Measurements from ENCODE around the gene GIPC1.

Gene GIPC1

GRCh38 chr19:14428882-14429416, 67.0 kb downstream of the GIPC1 start:
- Histone ChIP-seq H3K9ac (ENCODE audit: low read depth, low read length) (no peak overlapping the region), H3K4me1 (ENCODE audit: insufficient read depth, low read length) (0 out of 2 replicates have a peak, but pooled peaks cover under 1% of the 10 kb centered on the region), H3K4me3 (ENCODE audit: low read length) (no peak overlapping the region), H3K27ac (ENCODE audit: low read depth, low read length) (no peak overlapping the region), H3K27me3 (ENCODE audit: insufficient read depth, low read length) (0 out of 2 replicates have a peak, but pooled peaks cover 6% of the 10 kb centered on the region), H3K36me3 (ENCODE audit: insufficient read depth, low read length) (no peaks in the 10 kb centered on the region), H3K9me3 (ENCODE audit: insufficient read depth, low read depth, low read length) (no peaks in the 10 kb centered on the region)
- 94% methylated on average over 4 of the region's 4 CpGs for WGBS
